Activated gamma-delta T cell (primary cell): ENCODE measurements around the gene LRRC4.

ENCODE experiments used
- DNase-seq: peaks from one replicate; lab custom pipeline; 2025; lab: John Stamatoyannopoulos, UW

LRRC4 gene

GRCh38 chr7:128006550-128007302, 24.5 kb downstream of the LRRC4 start:
- no peak for DNase-seq

GRCh38 chr7:128005759-128006159, 25.5 kb downstream of the LRRC4 start:
- no peak for DNase-seq

DNA sequence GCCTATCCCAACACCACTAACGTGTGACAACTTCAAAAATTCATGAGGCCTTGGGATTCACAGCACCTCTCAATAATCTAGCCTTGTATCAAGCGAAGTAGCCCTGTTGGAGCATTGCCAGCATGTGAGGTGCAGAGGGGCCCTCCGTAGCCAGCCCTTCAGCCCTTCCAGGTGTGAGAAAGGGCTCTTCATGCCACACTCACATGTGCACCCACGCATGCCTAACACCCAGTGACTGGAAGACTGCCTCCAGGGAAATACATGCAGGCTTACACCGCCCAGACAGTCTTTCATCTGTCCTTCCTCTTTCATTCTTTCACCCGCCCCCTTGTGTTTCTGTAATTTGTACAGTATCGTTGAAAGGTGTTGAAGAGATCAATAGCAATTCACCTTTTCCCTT, 26.1 kb downstream of the LRRC4 start:
- no peak for DNase-seq

DNA sequence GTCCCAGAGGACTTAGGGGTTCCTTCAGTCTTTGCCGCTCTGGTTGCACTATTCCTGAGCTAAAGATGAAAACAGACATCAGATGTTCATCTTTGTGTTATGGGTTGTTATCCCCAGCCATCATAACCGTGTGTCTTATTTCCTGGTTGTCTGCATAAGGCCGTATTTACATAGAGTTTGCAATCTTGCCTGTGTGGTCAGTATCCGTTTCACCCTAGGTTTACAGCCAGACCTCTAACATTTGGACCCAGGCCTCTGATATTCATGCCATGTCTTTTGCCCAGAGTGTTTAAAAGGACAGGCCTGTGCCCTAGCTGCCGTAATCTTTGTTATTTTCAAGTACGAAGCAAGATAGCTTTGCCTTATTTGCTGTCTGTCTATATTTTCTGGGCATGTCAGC, 26.6 kb downstream of the LRRC4 start:
- no peak for DNase-seq

DNA sequence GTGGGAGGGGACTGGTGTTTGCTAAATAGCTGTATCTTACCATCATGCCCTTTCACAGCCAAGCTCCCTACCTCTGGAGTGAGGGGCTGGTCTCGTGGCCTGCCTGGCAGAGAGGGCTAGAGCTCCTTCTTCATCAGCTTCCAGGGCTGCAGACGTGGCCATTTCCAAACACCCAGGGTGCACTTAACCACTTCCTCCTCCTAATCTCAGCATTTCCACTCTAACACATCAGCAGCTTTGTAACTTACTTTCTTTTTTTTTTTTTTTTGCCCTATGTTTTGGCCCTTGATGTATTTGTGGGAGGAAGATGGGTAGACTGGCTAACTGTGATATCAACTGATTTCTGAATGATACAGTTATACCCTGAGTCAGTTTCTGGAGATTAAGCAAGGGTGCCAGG, 27.4 kb downstream of the LRRC4 start:
- no peak for DNase-seq

GRCh38 chr7:128003167-128003566, 28.1 kb downstream of the LRRC4 start:
- no peak for DNase-seq

DNA sequence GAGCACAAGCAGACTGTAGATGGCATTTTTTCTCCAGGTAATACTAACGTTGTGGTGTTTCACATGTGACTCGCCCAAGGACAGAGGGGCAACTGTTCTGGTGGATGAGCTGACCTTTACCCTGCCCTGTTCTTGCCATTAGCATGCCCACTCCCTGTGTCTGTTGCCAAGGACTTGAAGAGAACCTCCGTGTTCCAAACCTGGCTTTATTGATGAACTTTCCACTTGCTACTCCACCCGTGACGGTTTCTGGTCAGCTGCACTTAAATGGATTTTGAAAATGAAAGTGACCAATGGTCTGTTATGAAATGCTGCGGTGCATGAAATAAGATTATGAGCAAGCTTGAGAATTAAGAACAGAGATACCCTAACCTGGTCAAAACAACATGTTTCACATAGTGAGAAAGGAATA, 30.4 kb downstream of the LRRC4 start:
- no peak for DNase-seq

DNA sequence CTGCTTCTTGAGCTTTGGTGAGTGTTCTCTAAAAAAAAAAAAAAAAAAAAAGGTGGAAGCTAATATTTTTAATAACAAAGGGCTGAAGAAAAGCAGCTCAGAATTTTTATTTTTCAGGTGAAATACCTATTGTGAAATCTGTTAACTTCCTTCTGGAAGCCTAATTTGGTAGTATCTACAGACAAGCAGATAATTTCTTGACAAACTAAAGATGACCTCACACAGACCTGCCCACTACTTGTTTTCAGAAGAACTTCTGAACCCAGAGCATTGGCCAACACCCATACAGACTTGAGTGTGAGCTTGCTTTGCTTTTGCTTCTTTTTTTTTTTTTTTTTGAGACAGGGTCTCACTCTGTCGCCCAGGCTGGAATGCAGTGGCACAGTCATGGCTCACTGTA, 31.2 kb downstream of the LRRC4 start:
- DNase-seq, result no peak

DNA sequence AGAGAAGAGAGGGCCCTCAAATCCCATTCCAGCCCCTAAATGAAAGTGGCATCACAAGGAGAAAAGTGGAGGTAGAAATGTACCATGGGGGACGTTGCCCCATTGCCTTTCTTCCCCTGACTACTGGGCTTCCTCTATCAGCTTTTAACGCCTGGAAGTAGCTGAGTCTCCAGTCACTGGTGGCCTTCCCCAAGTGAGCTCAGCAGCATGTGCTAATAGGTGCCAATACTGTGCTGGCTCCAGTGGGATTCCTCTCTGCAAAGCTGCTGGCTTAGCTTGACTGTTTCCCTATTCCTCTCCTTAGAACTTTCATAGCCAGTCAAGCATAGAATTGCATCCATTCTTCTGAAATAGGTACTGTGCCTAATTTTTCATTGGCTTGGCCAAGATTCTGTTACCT, 32.6 kb downstream of the LRRC4 start:
- DNase-seq, result no peak

- DNase-seq, result no peak
Observed at GRCh38 chr7:127997226-127997922, 33.9 kb downstream of the LRRC4 start.

GRCh38 chr7:127996253-127997071, 34.8 kb downstream of the LRRC4 start:
- no peak for DNase-seq

GRCh38 chr7:127995881-127996215, 35.4 kb downstream of the LRRC4 start:
- no peak for DNase-seq

- DNase-seq, result no peak
Observed at GRCh38 chr7:127995156-127995880, 35.9 kb downstream of the LRRC4 start.

DNA sequence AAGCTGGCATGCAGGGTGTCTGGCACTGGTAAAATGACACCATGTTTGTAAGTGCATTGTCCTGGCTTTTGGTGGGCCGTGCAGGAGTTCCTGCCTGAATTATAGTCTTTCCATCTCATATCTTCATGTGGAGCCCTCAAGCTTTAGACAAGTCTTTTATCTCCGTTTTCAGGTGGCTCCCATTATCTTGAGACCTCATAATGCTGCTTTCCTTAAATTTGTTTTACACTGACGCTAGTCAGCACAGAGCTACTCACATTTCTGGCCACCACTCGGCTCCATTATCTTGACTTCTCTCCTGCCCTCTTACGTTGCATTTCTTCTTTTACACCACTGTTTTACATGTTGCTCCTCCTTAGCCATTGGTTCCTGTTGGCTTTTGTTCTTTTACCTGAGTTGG, 37.2 kb downstream of the LRRC4 start:
- no peak for DNase-seq

- DNase-seq, result no peak
Observed at GRCh38 chr7:127993317-127993716, 37.9 kb downstream of the LRRC4 start.

- no peak for DNase-seq
Observed at GRCh38 chr7:127988751-127989150, 42.5 kb downstream of the LRRC4 start.

DNA sequence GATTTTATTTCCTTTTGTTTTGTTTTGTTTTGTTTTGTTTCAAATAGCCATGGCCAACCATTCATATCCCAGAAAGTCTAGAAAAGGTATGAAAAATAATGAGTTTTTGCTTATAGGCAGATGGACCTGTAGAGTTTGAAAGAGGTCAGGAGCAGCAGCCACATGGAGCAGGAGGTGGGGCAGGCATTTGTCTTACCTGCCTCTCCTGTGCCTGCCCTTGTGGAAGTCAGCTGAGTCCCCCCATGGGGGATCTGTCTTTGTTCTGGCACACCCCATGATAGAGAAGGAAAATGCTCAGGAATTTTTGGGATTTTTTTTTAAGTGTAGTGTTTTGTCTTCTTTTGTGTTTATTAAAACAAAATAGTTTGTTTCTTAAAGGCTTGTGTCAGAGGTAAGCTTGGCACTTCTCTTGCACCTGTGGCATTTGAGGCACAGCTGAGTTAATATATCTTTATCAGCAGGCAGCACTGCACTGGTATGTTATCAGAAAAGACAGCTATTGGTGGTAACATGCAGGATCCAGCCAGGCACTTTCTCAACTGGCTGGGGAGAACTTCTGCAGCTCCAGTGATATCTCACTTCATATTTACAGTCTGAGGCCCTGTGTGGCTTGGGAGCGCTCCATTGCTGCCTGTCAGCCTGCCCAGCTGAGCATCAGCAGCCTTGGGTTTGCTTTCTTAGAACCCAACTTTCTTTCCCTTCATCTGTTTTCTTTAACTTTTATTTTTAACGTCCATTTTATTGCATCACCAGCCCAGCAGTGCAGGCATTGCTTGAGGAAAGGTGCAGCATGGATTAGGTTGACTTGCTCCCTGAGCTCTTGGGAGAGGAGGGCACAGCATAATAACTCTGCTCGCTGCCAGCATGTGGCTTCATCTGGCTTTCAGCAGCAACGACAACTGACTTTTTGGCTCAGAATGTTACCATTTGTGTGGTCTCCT, 44.4 kb downstream of the LRRC4 start:
- DNase-seq, result no peak

- no peak for DNase-seq
Observed at GRCh38 chr7:127983804-127984332, 47.4 kb downstream of the LRRC4 start.

GRCh38 chr7:127981965-127982364, 49.3 kb downstream of the LRRC4 start:
- no peak for DNase-seq

- DNase-seq, result no peak
Observed at GRCh38 chr7:127980901-127981300, 50.3 kb downstream of the LRRC4 start.

DNA sequence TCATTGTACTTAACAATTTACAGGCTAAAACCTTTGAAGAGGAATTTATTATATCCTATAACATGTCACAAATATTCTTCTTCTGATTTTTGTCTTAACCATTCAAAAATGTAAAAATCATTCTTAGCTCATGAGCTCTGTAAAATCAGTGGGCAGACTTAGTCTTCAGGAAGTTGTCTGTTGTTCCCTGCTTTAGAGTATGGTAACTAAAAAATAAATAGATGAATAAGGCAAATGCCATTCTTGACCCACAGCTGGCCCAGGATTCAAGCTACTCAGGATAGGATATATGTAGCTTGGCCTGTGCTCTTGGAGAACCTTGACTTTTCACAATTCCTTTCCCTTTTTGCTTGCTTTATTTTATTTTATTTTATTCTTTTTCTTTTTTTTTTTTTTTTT, 51.5 kb downstream of the LRRC4 start:
- no peak for DNase-seq
